SK-N-SH (cell line): ENCODE results near the gene FAIM2. TPM values are rescaled to one million over a fixed set of nuclear protein-coding genes. Genes with fewer than 3 reads are reported as not detected.

Source experiments
- CTCF ChIA-PET: fragments of 300-600, 350-600 bp; formaldehyde crosslinking; extraction: SDS; loops from one replicate; lab custom pipeline; 2021; lab: Yijun Ruan, JAX
- POLR2A ChIA-PET: fragments of 350-600 bp; sonication (Branson Sonifier 250); formaldehyde crosslinking; extraction: SDS; loops from one replicate; lab custom pipeline; 2020; ENCODE audit warnings: antibody characterized with exemption, inconsistent platforms; lab: Yijun Ruan, JAX
- DNase-seq: peaks from one replicate; pipeline ENCODE4 v3.0.0; 2012
- H2AFZ ChIP-seq: fragments of 200-600 bp; sonication (generic); 2 replicates; pipeline ENCODE4 v1.8.1; 2016; ENCODE audit warnings: antibody characterized with exemption, mild to moderate bottlenecking, low read depth
- H3F3A ChIP-seq: fragments of 200-600 bp; sonication (generic); replicated peaks from 2 replicates; pipeline ENCODE3; 2016; ENCODE audit warnings: antibody characterized with exemption, mild to moderate bottlenecking; ENCODE audit not compliant: insufficient read depth
- H3K27ac ChIP-seq, 2 experiments: fragments of 200-500 bp in 1 of 2; fragments of 200-600 bp in 1 of 2; sonication (Bioruptor generic) in 1 of 2; sonication (generic), shearing (Covaris generic) in 1 of 2; 2 replicates each; pipeline versions ENCODE4 v1.5.1 to v1.6.1; 2014 to 2016; ENCODE audit warnings: low read depth in 2 of 2, inconsistent platforms in 1 of 2, low read length in 1 of 2, mild to moderate bottlenecking in 1 of 2, mixed read lengths in 1 of 2
- H3K27me3 ChIP-seq: fragments of 200-600 bp; sonication (generic), shearing (Covaris generic); 2 replicates; pipeline ENCODE4 v1.6.1; 2016; ENCODE audit warnings: mixed run types; ENCODE audit not compliant: insufficient read depth
- H3K36me3 ChIP-seq, 2 experiments: fragments of 200-500 bp in 1 of 2; fragments of 200-600 bp in 1 of 2; sonication (Bioruptor generic) in 1 of 2; sonication (generic) in 1 of 2; replicated peaks in 1 of 2; 2 replicates each; pipeline versions ENCODE3 to v1.5.1; 2014 to 2016; ENCODE audit warnings: low read length in 1 of 2, mild to moderate bottlenecking in 1 of 2; ENCODE audit not compliant: insufficient read depth in 2 of 2, control insufficient read depth in 1 of 2
- H3K4me1 ChIP-seq, 2 experiments: fragments of 200-500 bp in 1 of 2; fragments of 200-600 bp in 1 of 2; sonication (Bioruptor generic) in 1 of 2; sonication (generic), shearing (Covaris generic) in 1 of 2; 2 replicates each; pipeline versions ENCODE4 v1.5.1 to v1.6.1; 2014 to 2016; ENCODE audit warnings: low read depth in 1 of 2, low read length in 1 of 2, mixed run types in 1 of 2; ENCODE audit not compliant: insufficient read depth in 2 of 2, control insufficient read depth in 1 of 2
- H3K4me2 ChIP-seq: fragments of 200-600 bp; sonication (generic), shearing (Covaris generic); 2 replicates; pipeline ENCODE4 v1.6.1; 2017; ENCODE audit warnings: mixed run types
- H3K4me3 ChIP-seq, 2 experiments: fragments of 200-500 bp in 1 of 2; fragments of 200-600 bp in 1 of 2; sonication (Bioruptor generic) in 1 of 2; sonication (generic), shearing (Covaris generic) in 1 of 2; 2 replicates each; pipeline versions ENCODE4 v1.5.1 to v1.8.1; 2014 to 2016; ENCODE audit warnings: low read depth in 2 of 2, inconsistent platforms in 1 of 2, low read length in 1 of 2, mild to moderate bottlenecking in 1 of 2, mixed read lengths in 1 of 2, moderate library complexity in 1 of 2
- H3K79me2 ChIP-seq: fragments of 200-600 bp; sonication (generic); 2 replicates; pipeline ENCODE4 v1.8.1; 2017; ENCODE audit warnings: mild to moderate bottlenecking; ENCODE audit not compliant: insufficient read depth
- H3K9ac ChIP-seq: fragments of 200-600 bp; sonication (generic); 2 replicates; pipeline ENCODE4 v1.6.1; 2017; ENCODE audit warnings: mixed run types
- H3K9me2 ChIP-seq: fragments of 200-600 bp; sonication (generic); 2 replicates; pipeline ENCODE4 v1.6.1; 2017; ENCODE audit warnings: mixed run types
- H3K9me3 ChIP-seq: fragments of 200-600 bp; sonication (generic); 2 replicates; pipeline ENCODE4 v1.6.1; 2017; ENCODE audit warnings: mixed run types, mild to moderate bottlenecking, moderate library complexity
- H4K20me1 ChIP-seq: fragments of 200-600 bp; sonication (generic); 2 replicates; pipeline ENCODE4 v1.6.1; 2017; ENCODE audit warnings: mild to moderate bottlenecking, mixed run types; ENCODE audit not compliant: insufficient read depth
- CHD2 ChIP-seq: fragments of 150-350 bp; IDR thresholded peaks from 2 replicates; pipeline ENCODE4 v1.6.1; 2018; ENCODE audit warnings: low read length; ENCODE audit not compliant: partially characterized antibody
- ELF1 ChIP-seq: IDR thresholded peaks from 2 replicates; pipeline ENCODE4 v1.4.0; 2012
- FOSL2 ChIP-seq: IDR thresholded peaks from 2 replicates; pipeline ENCODE4 v1.4.0; 2012; ENCODE audit warnings: low read depth, mild to moderate bottlenecking, moderate library complexity, borderline replicate concordance
- FOXM1 ChIP-seq: IDR thresholded peaks from 2 replicates; pipeline ENCODE4 v1.4.0; 2012; ENCODE audit warnings: low read depth, mild to moderate bottlenecking
- GABPA ChIP-seq: IDR thresholded peaks from 2 replicates; pipeline ENCODE4 v1.4.0; 2012; ENCODE audit warnings: low read depth, mild to moderate bottlenecking
- GATA2 ChIP-seq: sonication (generic); formaldehyde crosslinking; IDR thresholded peaks from 2 replicates; pipeline ENCODE4 v1.5.0; 2020; ENCODE audit warnings: mild to moderate bottlenecking, missing genetic modification reagents
- JUND ChIP-seq: IDR thresholded peaks from 2 replicates; pipeline ENCODE4 v1.4.0; 2012
- MEF2A ChIP-seq: IDR thresholded peaks from 2 replicates; pipeline ENCODE4 v1.4.0; 2012; ENCODE audit warnings: low read depth, borderline replicate concordance
- NFIC ChIP-seq: IDR thresholded peaks from 2 replicates; pipeline ENCODE4 v1.4.0; 2012; ENCODE audit warnings: borderline replicate concordance
- PBX3 ChIP-seq: IDR thresholded peaks from 2 replicates; pipeline ENCODE4; 2012
- POLR2AphosphoS5 ChIP-seq: IDR thresholded peaks from 2 replicates; pipeline ENCODE4 v1.6.1; 2012; ENCODE audit warnings: low read depth, low read length
- RAD21 ChIP-seq: IDR thresholded peaks from 2 replicates; pipeline ENCODE4 v1.6.1; 2012; ENCODE audit warnings: mild to moderate bottlenecking, low read length
- RXRA ChIP-seq: IDR thresholded peaks from 2 replicates; pipeline ENCODE4 v1.4.0; 2012; ENCODE audit warnings: low read depth, mild to moderate bottlenecking, borderline replicate concordance
- SIN3A ChIP-seq: IDR thresholded peaks from 2 replicates; pipeline ENCODE4 v1.6.1; 2012; ENCODE audit warnings: low read depth, mild to moderate bottlenecking, low read length, moderate library complexity, borderline replicate concordance
- TAF1 ChIP-seq: IDR thresholded peaks from 2 replicates; pipeline ENCODE4 v1.6.1; 2012; ENCODE audit warnings: low read depth, mild to moderate bottlenecking, low read length, moderate library complexity, borderline replicate concordance
- USF1 ChIP-seq: IDR thresholded peaks from 2 replicates; pipeline ENCODE4 v1.4.0; 2012; ENCODE audit warnings: low read depth, borderline replicate concordance
- YY1 ChIP-seq: IDR thresholded peaks from 2 replicates; pipeline ENCODE4 v1.4.0; 2012; ENCODE audit warnings: low read depth, mild to moderate bottlenecking
- ZBTB33 ChIP-seq: IDR thresholded peaks from 2 replicates; pipeline ENCODE4 v1.4.0; 2012; ENCODE audit warnings: low read depth, borderline replicate concordance
- WGBS: methylation state at CpG from one replicate; pipeline ENCODE4 v1.1.6; 2017; ENCODE audit warnings: low lambda C conversion rate; 5-methylcytosine and 5-hydroxymethylcytosine counted together
- polyA plus RNA-seq, 3 experiments: library from polyadenylated mRNA; depleted of rRNA; stranded (reverse); fragments of >200 nt; gene quantifications; 2 replicates each; pipeline ENCODE4 v1.2.3, GENCODE V29; 2012

The FAIM2 gene
- polyA plus RNA-seq, 1 of the 3 experiments (the other 2 are of a cell fraction) = 11.3 TPM

GRCh38 chr12:49867570-49868341 is 35.9 kb downstream of the FAIM2 start:
- Histone ChIP-seq H3K27ac (peak overlapping the region; percentile 87 to 97; a peak in 3 of 4 replicates), H3K4me1 (peaks cover 40 to 59% of the 10 kb centered on the region in 2 experiments), H4K20me1 (no peaks in the 10 kb centered on the region), H2AFZ (no peak overlapping the region), H3K79me2 (no peaks in the 10 kb centered on the region), H3K9me2 (no peaks in the 10 kb centered on the region), H3K9me3 (no peaks in the 10 kb centered on the region), H3K4me3 (no peak overlapping the region), H3K4me2 (peak overlapping the region; percentile 46; the same call in 1 of the 2 replicates), H3F3A (peaks cover 21% of the 10 kb centered on the region), H3K27me3 (no peaks in the 10 kb centered on the region), H3K36me3 (no peaks in the 10 kb centered on the region), H3K9ac (no peak overlapping the region)
- 67% methylated on average over 11 of the region's 11 CpGs for WGBS
- no peak for DNase-seq
- ChIA-PET CTCF (interaction anchor here (0.7 to 14.1 kb wide), 57 partner anchors 9 to 305 kb away, joined by 3 to 312 read pairs (median 5); partner anchors contain the start of genes AQP5, AQP6, ASIC1 and COX14), POLR2A (interaction anchor here (0.8 to 1.5 kb wide), 5 partner anchors 25 to 116 kb away, joined by 3 to 4 read pairs (median 3); partner anchors contain the start of gene BCDIN3D)
- no peak for TF ChIP-seq YY1
- no peak for TF ChIP-seq FOXM1
- TF ChIP-seq USF1 = no peak
- no peak for TF ChIP-seq RXRA
- TF ChIP-seq NFIC = no peak; the same call in 1 of the 2 replicates
- TF ChIP-seq GABPA = no peak
- no peak for TF ChIP-seq TAF1
- TF ChIP-seq MEF2A = no peak
- TF ChIP-seq FOSL2 = no peak
- no peak for TF ChIP-seq CHD2
- TF ChIP-seq PBX3 = no peak
- no peak for TF ChIP-seq SIN3A
- TF ChIP-seq ZBTB33 = no peak
- no peak for TF ChIP-seq POLR2AphosphoS5
- no peak for TF ChIP-seq GATA2 (CRISPR knock-in tag)
- TF ChIP-seq JUND = no peak
- no peak for TF ChIP-seq ELF1
- TF ChIP-seq RAD21 = no peak
